ENCODE results near the gene HGF.

HGF gene

GRCh38 chr7:81768951-81769778 is 682 bp downstream of the HGF start:
- no peak for ATAC-seq
- TF ChIP-seq POU6F1 (CRISPR knock-in tag; IDR thresholded peaks at IDR 0.05; ENCODE audit: borderline replicate concordance, low read depth) (no peak), PPARA (CRISPR knock-in tag; IDR thresholded peaks at IDR 0.05; ENCODE audit: borderline replicate concordance) (no peak), ZFP30 (CRISPR knock-in tag; IDR thresholded peaks at IDR 0.05) (no peak), ESRRG (CRISPR knock-in tag; IDR thresholded peaks at IDR 0.05) (no peak), PATZ1 (CRISPR knock-in tag; IDR thresholded peaks at IDR 0.05; ENCODE audit: borderline replicate concordance) (no peak), TSHZ2 (CRISPR knock-in tag; IDR thresholded peaks at IDR 0.05) (no peak), ZNF8 (CRISPR knock-in tag; IDR thresholded peaks at IDR 0.05) (no peak), ZNF565 (CRISPR knock-in tag; conservative IDR thresholded peaks at IDR 0.05; ENCODE audit: low read depth) (no peak), ARNTL (CRISPR knock-in tag; IDR thresholded peaks at IDR 0.05; ENCODE audit: borderline replicate concordance, low read depth) (no peak), CSRNP3 (CRISPR knock-in tag; IDR thresholded peaks at IDR 0.05) (no peak), ZFP3 (CRISPR knock-in tag; IDR thresholded peaks at IDR 0.05) (no peak), ISL1 (CRISPR knock-in tag; IDR thresholded peaks at IDR 0.05) (no peak)

- peak; percentile 54 for ATAC-seq
- TF ChIP-seq PATZ1 (CRISPR knock-in tag; IDR thresholded peaks at IDR 0.05; ENCODE audit: borderline replicate concordance) (no peak), ESRRG (CRISPR knock-in tag; IDR thresholded peaks at IDR 0.05) (no peak), ISL1 (CRISPR knock-in tag; IDR thresholded peaks at IDR 0.05) (peak; percentile 64), ZFP3 (CRISPR knock-in tag; IDR thresholded peaks at IDR 0.05) (no peak), ZC3H10 (CRISPR knock-in tag; IDR thresholded peaks at IDR 0.05) (no peak), ZNF565 (CRISPR knock-in tag; conservative IDR thresholded peaks at IDR 0.05; ENCODE audit: low read depth) (no peak), SNAI2 (CRISPR knock-in tag; IDR thresholded peaks at IDR 0.05) (no peak), OSR1 (CRISPR knock-in tag; IDR thresholded peaks at IDR 0.05) (no peak), TSHZ2 (CRISPR knock-in tag; IDR thresholded peaks at IDR 0.05) (0 out of 2 replicates have a peak, but pooled peaks have one; percentile 36), POU6F1 (CRISPR knock-in tag; IDR thresholded peaks at IDR 0.05; ENCODE audit: borderline replicate concordance, low read depth) (no peak), TCF4 (CRISPR knock-in tag; IDR thresholded peaks at IDR 0.05; ENCODE audit: borderline replicate concordance) (no peak), TOX (CRISPR knock-in tag; IDR thresholded peaks at IDR 0.05; ENCODE audit: borderline replicate concordance) (no peak), CSRNP3 (CRISPR knock-in tag; IDR thresholded peaks at IDR 0.05) (no peak), BACH2 (CRISPR knock-in tag; IDR thresholded peaks at IDR 0.05; ENCODE audit: borderline replicate concordance) (no peak), ZFP30 (CRISPR knock-in tag; IDR thresholded peaks at IDR 0.05) (no peak)
Observed at GRCh38 chr7:81767926-81768325, 1.9 kb downstream of the HGF start.

Measured in SK-N-SH treated with all-trans-retinoic acid at 6 μM for 48 hours (cell line).